Endothelial cell of umbilical vein (primary cell): ENCODE results near the gene SUGP1. TPM values are rescaled to one million over a fixed set of nuclear protein-coding genes. Genes with fewer than 3 reads are reported as not detected.

ENCODE experiments used
- BruUV-seq: library from RNA; stranded (reverse); fragments of 400-500 nt; replicated peaks from 2 replicates; lab custom pipeline; 2021; lab: Mats Ljungman, UMichigan
- CTCF ChIA-PET: fragments of 300-600, 350-600 bp; sonication (Branson Sonifier 250); formaldehyde crosslinking; loops from one replicate; lab custom pipeline; 2021; ENCODE audit warnings: antibody characterized with exemption, inconsistent platforms; lab: Charles Lee
- POLR2A ChIA-PET: fragments of 300-600, 350-600 bp; sonication (Branson Sonifier 250); formaldehyde crosslinking; loops from one replicate; lab custom pipeline; 2021; ENCODE audit warnings: antibody characterized with exemption, inconsistent platforms; lab: Charles Lee
- DNase-seq: peaks from one replicate; pipeline ENCODE4 v3.0.0-alpha.2; 2011; ENCODE audit warnings: low read depth, low spot score
- FAIRE-seq: peaks from 2 replicates; lab custom pipeline; 2011; peaks lifted over from hg19 to GRCh38; lab: Jason Lieb, UNC
- H2AFZ ChIP-seq: 2 replicates; pipeline ENCODE4 v1.6.0; 2012; ENCODE audit warnings: low read depth, low read length, control low read depth, inconsistent platforms
- H3K27ac ChIP-seq: 2 replicates; pipeline ENCODE4 v1.5.1; 2011; ENCODE audit warnings: low read depth, mild to moderate bottlenecking, control low read depth, low read length, moderate library complexity; ENCODE audit not compliant: insufficient read depth
- H3K27me3 ChIP-seq, 2 experiments: 2 replicates each; pipeline versions ENCODE4 v1.6.0 to v1.6.1; 2011; ENCODE audit warnings: low read length in 2 of 2, mixed read lengths in 1 of 2; ENCODE audit not compliant: control insufficient read depth in 2 of 2, insufficient read depth in 2 of 2
- H3K36me3 ChIP-seq, 2 experiments: 2 replicates in 1 of 2; 3 replicates in 1 of 2; pipeline ENCODE4 v1.5.1; 2011; ENCODE audit warnings: low read length in 2 of 2, mild to moderate bottlenecking in 1 of 2, moderate library complexity in 1 of 2; ENCODE audit not compliant: control insufficient read depth in 2 of 2, insufficient read depth in 2 of 2; ENCODE audit errors: extremely low read depth in 1 of 2
- H3K4me1 ChIP-seq: 3 replicates; pipeline ENCODE4 v1.5.1; 2011; ENCODE audit warnings: mild to moderate bottlenecking, low read length; ENCODE audit not compliant: control insufficient read depth, insufficient read depth; ENCODE audit errors: extremely low read depth
- H3K4me2 ChIP-seq: 2 replicates; pipeline ENCODE4 v1.6.1; 2011; ENCODE audit warnings: low read length, control low read depth, mixed read lengths; ENCODE audit not compliant: insufficient read depth
- H3K4me3 ChIP-seq, 3 experiments: fragments of 200-600 bp in 1 of 3; sonication (generic), shearing (Covaris generic) in 1 of 3; replicated peaks in 1 of 3; 2 replicates each; pipeline ENCODE4 v1.5.1; 2011 to 2016; ENCODE audit warnings: control low read depth in 3 of 3, low read length in 3 of 3, mild to moderate bottlenecking in 2 of 3, inconsistent platforms in 1 of 3, low read depth in 1 of 3, moderate library complexity in 1 of 3; ENCODE audit not compliant: insufficient read depth in 1 of 3
- H3K79me2 ChIP-seq: 2 replicates; pipeline ENCODE4 v1.6.0; 2012; ENCODE audit warnings: low read length, inconsistent platforms; ENCODE audit not compliant: control insufficient read depth, insufficient read depth
- H3K9ac ChIP-seq: replicated peaks from 2 replicates; pipeline ENCODE3; 2011; ENCODE audit warnings: low read length, control low read depth; ENCODE audit not compliant: insufficient read depth; ENCODE audit errors: extremely low read depth
- H3K9me1 ChIP-seq: replicated peaks from 3 replicates; pipeline ENCODE4 v1.6.0; 2011; ENCODE audit warnings: mild to moderate bottlenecking, low read length; ENCODE audit not compliant: control insufficient read depth, insufficient read depth; ENCODE audit errors: extremely low read depth
- H3K9me3 ChIP-seq: replicated peaks from 2 replicates; pipeline ENCODE4 v1.5.1; 2012; ENCODE audit warnings: low read length, inconsistent platforms; ENCODE audit not compliant: control insufficient read depth, insufficient read depth
- H4K20me1 ChIP-seq: replicated peaks from 2 replicates; pipeline ENCODE3; 2011; ENCODE audit warnings: mild to moderate bottlenecking, low read length; ENCODE audit not compliant: control insufficient read depth, insufficient read depth; ENCODE audit errors: extremely low read depth
- CTCF ChIP-seq, 2 donors: IDR thresholded peaks; 1 replicate in 1 of 2; 2 replicates in 1 of 2; pipeline ENCODE4 v1.5.1; 2011; ENCODE audit warnings: low read length in 2 of 2, mild to moderate bottlenecking in 2 of 2, moderate library complexity in 2 of 2, control low read depth in 1 of 2, inconsistent platforms in 1 of 2, low read depth in 1 of 2; ENCODE audit not compliant: insufficient read depth in 1 of 2; ENCODE audit errors: extremely low read depth in 1 of 2
- EZH2 ChIP-seq: IDR thresholded peaks from 2 replicates; pipeline ENCODE4 v1.6.1; 2012; ENCODE audit warnings: borderline replicate concordance, low read depth, mild to moderate bottlenecking, moderate library complexity, low read length, inconsistent platforms; ENCODE audit not compliant: severe bottlenecking
- FOS ChIP-seq: IDR thresholded peaks from 2 replicates; pipeline ENCODE4 v1.6.1; 2011; ENCODE audit warnings: mild to moderate bottlenecking, low read length, moderate library complexity, borderline replicate concordance; ENCODE audit not compliant: insufficient read depth
- GATA2 ChIP-seq: IDR thresholded peaks from 2 replicates; pipeline ENCODE4 v1.7.0; 2011; ENCODE audit warnings: low read depth, mild to moderate bottlenecking, moderate library complexity, mixed read lengths, low read length; ENCODE audit not compliant: insufficient read length, insufficient read depth
- MYC ChIP-seq: IDR thresholded peaks from one replicate; pipeline ENCODE4 v1.6.1; 2011; ENCODE audit warnings: mild to moderate bottlenecking, low read depth, low read length
- POLR2AphosphoS5 ChIP-seq: IDR thresholded peaks from 2 replicates; pipeline ENCODE4 v1.6.1; 2012; ENCODE audit warnings: low read depth, mild to moderate bottlenecking, control low read depth, low read length, moderate library complexity; ENCODE audit not compliant: insufficient read depth
- dilution Hi-C: fragments of 300-500 bp; cut with MboI; formaldehyde crosslinking; loops from one replicate; pipeline ENCODE4 v1.15.0; 2019; ENCODE audit warnings: low sequenced_read_pairs; ENCODE audit not compliant: extremely low pct_ligation_motif_present
- intact Hi-C: fragments of 100-400 bp; cut with micrococcal nuclease; formaldehyde crosslinking; loops from one replicate; pipeline ENCODE4 v1.10.0; 2022
- polyA plus RNA-seq, 4 experiments: library from polyadenylated mRNA; depleted of rRNA in 3 of 4; stranded (reverse) in 3 of 4; unstranded in 1 of 4; fragments of >200 nt; gene quantifications; 2 replicates each; pipeline versions ENCODE4 v1.2.1 to v1.2.3, GENCODE V29; 2011 to 2012; ENCODE audit warnings: missing spikeins in 1 of 4
- total RNA-seq: library from RNA; stranded (reverse); gene quantifications from 2 replicates; pipeline ENCODE4 v1.2.3, GENCODE V29; 2021

Gene SUGP1
- total and polyA plus RNA-seq, 2 donors (not counting 3 experiments of a cell fraction or from before 2014, with no cell fraction given), result 41.0 to 64.7 TPM

GRCh38 chr19:19257137-19257536, 63.2 kb downstream of the SUGP1 start:
- ChIA-PET CTCF (no interaction called here), POLR2A (no interaction called here)
- intact Hi-C loops, result no loop called here
- Histone ChIP-seq H3K79me2 (no peaks in the 10 kb centered on the region), H3K9me1 (no peaks in the 10 kb centered on the region), H3K36me3 (no peaks in the 10 kb centered on the region), H3K9me3 (no peaks in the 10 kb centered on the region), H4K20me1 (no peaks in the 10 kb centered on the region), H3K4me3 (no peak overlapping the region), H3K4me2 (no peak overlapping the region), H3K27me3 (peaks cover 12 to 17% of the 10 kb centered on the region in 2 experiments), H3K9ac (no peak overlapping the region), H3K4me1 (no peaks in the 10 kb centered on the region), H3K27ac (no peak overlapping the region), H2AFZ (no peak overlapping the region)
- no peak for TF ChIP-seq MYC
- no peak for TF ChIP-seq POLR2AphosphoS5
- no peak for TF ChIP-seq FOS
- no peak for TF ChIP-seq GATA2
- TF ChIP-seq EZH2, result no peak
- no peak for TF ChIP-seq CTCF (IDR thresholded peaks at IDR 0.05; ENCODE audit: extremely low read depth in 1 of 2, insufficient read depth in 1 of 2, low read depth in 1 of 2, low read length in 2 of 2)
- no peak for FAIRE-seq
- dilution Hi-C loops, result no loop called here
- no TSS peak for BruUV-seq
- DNase-seq, result no peak
